Common myeloid progenitor, CD34-positive (primary cell): ENCODE data around the gene SLC8A1.

Experiments
- CTCF ChIA-PET: fragments of 350-600 bp; sonication (Branson Sonifier 250); formaldehyde crosslinking; loops from one replicate; lab custom pipeline; 2021; ENCODE audit warnings: antibody characterized with exemption; lab: Charles Lee
- POLR2A ChIA-PET: fragments of 350-600 bp; sonication (Branson Sonifier 250); formaldehyde crosslinking; loops from one replicate; lab custom pipeline; 2021; ENCODE audit warnings: antibody characterized with exemption; lab: Charles Lee
- DNase-seq, 3 donors: peaks; one replicate each; pipeline versions ENCODE4 v3.0.0 to v3.0.0-alpha.2; 2013
- H3K27ac ChIP-seq, 2 experiments: 1 replicate in 1 of 2; 2 replicates in 1 of 2; pipeline ENCODE4 v1.7.0; 2013; ENCODE audit warnings: inconsistent platforms in 2 of 2, low read length in 2 of 2, mild to moderate bottlenecking in 2 of 2, low read depth in 1 of 2, moderate library complexity in 1 of 2; ENCODE audit not compliant: severe bottlenecking in 2 of 2, insufficient read depth in 1 of 2, poor library complexity in 1 of 2
- H3K27me3 ChIP-seq, 5 experiments: replicated peaks in 2 of 5; 1 replicate in 3 of 5; 2 replicates in 2 of 5; pipeline versions ENCODE4 v1.6.1 to v1.7.0; 2013; ENCODE audit warnings: low read length in 4 of 5, mild to moderate bottlenecking in 2 of 5, moderate library complexity in 2 of 5, inconsistent platforms in 1 of 5; ENCODE audit not compliant: insufficient read depth in 5 of 5, control insufficient read depth in 4 of 5
- H3K36me3 ChIP-seq, 4 experiments: 1 replicate in 2 of 4; 2 replicates in 2 of 4; pipeline versions ENCODE4 v1.6.1 to v1.7.0; 2013; ENCODE audit warnings: low read length in 3 of 4, control low read depth in 1 of 4, mild to moderate bottlenecking in 1 of 4; ENCODE audit not compliant: control insufficient read depth in 4 of 4, insufficient read depth in 4 of 4
- H3K4me1 ChIP-seq, 4 experiments: 1 replicate in 3 of 4; 2 replicates in 1 of 4; pipeline versions ENCODE4 v1.6.1 to v1.7.1; 2013; ENCODE audit warnings: low read length in 3 of 4, mild to moderate bottlenecking in 3 of 4, control low read depth in 1 of 4, inconsistent platforms in 1 of 4, moderate library complexity in 1 of 4; ENCODE audit not compliant: control insufficient read depth in 4 of 4, insufficient read depth in 4 of 4; ENCODE audit errors: control extremely low read depth in 1 of 4
- H3K4me3 ChIP-seq, 7 experiments: 1 replicate in 4 of 7; 2 replicates in 3 of 7; pipeline versions ENCODE4 v1.5.1 to v1.7.0; 2013; ENCODE audit warnings: mild to moderate bottlenecking in 7 of 7, low read length in 6 of 7, moderate library complexity in 6 of 7, inconsistent platforms in 2 of 7, low read depth in 2 of 7, control low read depth in 1 of 7; ENCODE audit not compliant: insufficient read depth in 4 of 7, control insufficient read depth in 1 of 7; ENCODE audit errors: extremely low read depth in 1 of 7
- H3K9me3 ChIP-seq, 5 experiments: 1 replicate in 4 of 5; 2 replicates in 1 of 5; pipeline versions ENCODE4 v1.6.1 to v1.7.1; 2013; ENCODE audit warnings: low read length in 4 of 5, mild to moderate bottlenecking in 2 of 5, inconsistent platforms in 1 of 5, low read depth in 1 of 5, moderate library complexity in 1 of 5; ENCODE audit not compliant: control insufficient read depth in 4 of 5, insufficient read depth in 2 of 5; ENCODE audit errors: control extremely low read depth in 1 of 5
- WGBS: methylation state at CpG from one replicate; pipeline ENCODE4 v1.1.5; 2013; ENCODE audit not compliant: insufficient coverage; 5-methylcytosine and 5-hydroxymethylcytosine counted together

The SLC8A1 gene

GRCh38 chr2:40404517-40404916 is 47.4 kb downstream of the SLC8A1 start:
- H3K4me1 ChIP-seq, result no peaks in the 10 kb centered on the region
- ChIA-PET CTCF (no interaction called here), POLR2A (no interaction called here)
- no peak overlapping the region for H3K4me3 ChIP-seq
- no peaks in the 10 kb centered on the region for H3K36me3 ChIP-seq
- no peak overlapping the region for H3K27ac ChIP-seq
- WGBS, result 100% methylated on average over 1 of the region's 4 CpGs
- no peaks in the 10 kb centered on the region for H3K9me3 ChIP-seq
- no peak for DNase-seq
- H3K27me3 ChIP-seq, result no peaks in the 10 kb centered on the region

GRCh38 chr2:40403233-40403836 is 48.6 kb downstream of the SLC8A1 start:
- no peak overlapping the region for H3K27ac ChIP-seq
- H3K9me3 ChIP-seq, result no peaks in the 10 kb centered on the region
- no peaks in the 10 kb centered on the region for H3K36me3 ChIP-seq
- H3K4me1 ChIP-seq, result no peaks in the 10 kb centered on the region
- ChIA-PET CTCF (interaction anchor here (0.6 kb wide), 1 partner anchor 673 kb away, joined by 3 read pairs; no protein-coding TSS in a partner anchor), POLR2A (no interaction called here)
- 100% methylated on average over 1 of the region's 4 CpGs for WGBS
- H3K27me3 ChIP-seq, result no peaks in the 10 kb centered on the region
- no peak overlapping the region for H3K4me3 ChIP-seq
- no peak for DNase-seq

- H3K27ac ChIP-seq, result no peak overlapping the region
- no peaks in the 10 kb centered on the region for H3K4me1 ChIP-seq
- 100% methylated on average over 2 of the region's 3 CpGs for WGBS
- H3K36me3 ChIP-seq, result no peaks in the 10 kb centered on the region
- H3K27me3 ChIP-seq, result no peaks in the 10 kb centered on the region
- POLR2A ChIA-PET, result no interaction called here
- H3K4me3 ChIP-seq, result no peak overlapping the region
- no peaks in the 10 kb centered on the region for H3K9me3 ChIP-seq
- DNase-seq, result no peak
- CTCF ChIA-PET, result no interaction called here
Observed at GRCh38 chr2:40401896-40402295, 50.0 kb downstream of the SLC8A1 start.

DNA sequence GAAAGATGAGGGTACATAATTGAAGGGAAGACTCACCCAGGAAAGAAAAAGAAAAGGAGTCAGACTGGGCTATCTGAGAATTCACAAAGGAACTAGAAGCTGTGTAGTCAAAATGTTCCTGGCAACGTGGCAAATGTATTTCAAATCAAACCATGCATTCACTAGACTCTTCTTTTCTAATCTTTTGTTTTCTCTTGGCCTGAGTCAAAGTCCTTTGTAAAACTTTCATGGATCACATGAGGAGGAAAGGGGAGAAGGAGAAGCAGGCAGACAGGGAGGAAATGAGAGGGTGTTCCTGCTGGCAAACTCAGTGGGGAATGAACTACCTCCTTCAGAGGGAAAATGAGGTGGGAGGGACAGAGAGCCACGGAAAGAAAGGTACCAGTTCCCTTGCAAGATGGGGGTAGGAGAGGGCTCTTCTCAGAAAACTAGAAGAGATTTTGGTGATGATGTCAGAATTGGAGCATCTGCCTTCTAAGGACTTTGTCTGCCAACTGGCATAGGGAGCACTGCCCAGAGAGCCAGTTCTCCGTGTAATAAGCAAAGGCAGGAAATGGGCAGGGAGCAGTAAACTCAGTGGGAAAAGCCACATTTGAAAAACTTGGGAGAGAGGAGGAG is 51.4 kb downstream of the SLC8A1 start:
- POLR2A ChIA-PET, result no interaction called here
- no peaks in the 10 kb centered on the region for H3K27me3 ChIP-seq
- no peaks in the 10 kb centered on the region for H3K9me3 ChIP-seq
- CTCF ChIA-PET, result no interaction called here
- no peak for DNase-seq
- H3K4me1 ChIP-seq, result no peaks in the 10 kb centered on the region
- no peak overlapping the region for H3K4me3 ChIP-seq
- H3K36me3 ChIP-seq, result no peaks in the 10 kb centered on the region
- no peak overlapping the region for H3K27ac ChIP-seq
- 78% methylated on average over 3 of the region's 3 CpGs for WGBS

DNA sequence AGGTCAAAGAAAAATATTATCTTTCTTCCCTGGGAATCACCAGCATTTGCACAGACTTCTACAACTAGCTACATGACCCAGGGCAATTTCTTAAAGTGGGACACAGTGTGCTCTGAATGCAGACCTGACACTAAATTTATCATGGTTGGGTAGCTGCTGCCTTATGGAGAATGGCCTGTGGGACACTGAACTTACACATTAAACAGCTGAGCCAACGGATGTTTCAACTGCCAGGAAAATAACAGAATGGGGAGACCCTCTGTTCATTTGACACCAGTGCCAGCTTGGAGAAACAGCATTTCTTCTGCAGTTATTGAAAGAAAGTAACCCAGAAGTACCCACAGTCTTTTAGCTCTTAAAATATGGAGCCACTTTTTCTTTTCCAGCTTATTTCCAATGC is 54.1 kb downstream of the SLC8A1 start:
- POLR2A ChIA-PET, result no interaction called here
- Histone ChIP-seq H3K4me1 (no peaks in the 10 kb centered on the region), H3K27ac (no peak overlapping the region), H3K9me3 (no peaks in the 10 kb centered on the region), H3K4me3 (no peak overlapping the region), H3K27me3 (no peaks in the 10 kb centered on the region), H3K36me3 (no peaks in the 10 kb centered on the region)
- CTCF ChIA-PET, result no interaction called here
- 100% methylated on average over 1 of the region's 1 CpG for WGBS
- DNase-seq, result no peak

DNA sequence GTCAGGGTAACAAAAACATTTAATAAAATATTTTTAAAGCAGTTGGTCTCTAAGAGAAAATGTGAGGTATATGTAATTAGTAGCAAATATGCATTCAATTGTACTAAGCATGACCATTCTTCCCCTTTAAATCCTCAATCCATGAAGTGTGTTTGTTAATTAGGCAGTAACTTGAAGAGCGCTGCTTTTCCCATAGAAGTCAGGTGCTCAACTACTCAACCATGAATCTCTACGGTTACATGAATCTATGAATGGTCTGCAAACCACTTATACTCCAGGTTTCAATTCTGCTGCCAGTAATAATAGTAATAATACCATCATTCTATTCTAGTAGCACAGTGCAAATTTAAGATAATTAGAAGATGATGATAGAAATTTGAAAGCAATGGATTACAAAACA is 55.8 kb downstream of the SLC8A1 start:
- no peaks in the 10 kb centered on the region for H3K9me3 ChIP-seq
- no CpG with 5 or more reads among the region's 2 CpGs for WGBS
- no peaks in the 10 kb centered on the region for H3K4me1 ChIP-seq
- H3K4me3 ChIP-seq, result no peak overlapping the region
- CTCF ChIA-PET, result no interaction called here
- no peak for DNase-seq
- POLR2A ChIA-PET, result no interaction called here
- H3K27me3 ChIP-seq, result no peaks in the 10 kb centered on the region
- no peaks in the 10 kb centered on the region for H3K36me3 ChIP-seq
- no peak overlapping the region for H3K27ac ChIP-seq

- Histone ChIP-seq H3K27ac (no peak overlapping the region), H3K4me1 (no peaks in the 10 kb centered on the region), H3K9me3 (no peaks in the 10 kb centered on the region), H3K4me3 (no peak overlapping the region), H3K36me3 (no peaks in the 10 kb centered on the region), H3K27me3 (no peaks in the 10 kb centered on the region)
- ChIA-PET POLR2A (no interaction called here), CTCF (no interaction called here)
- DNase-seq, result no peak
- WGBS, result 92% methylated on average over 2 of the region's 4 CpGs
Observed at GRCh38 chr2:40395169-40396073, 56.5 kb downstream of the SLC8A1 start.
